Stimulated activated naive CD8-positive, alpha-beta T cell treated with anti-CD3 and anti-CD28 coated beads, Interleukin-15, Interleukin-2, amounts not matched to agents 100 ng/mL and 50 ng/mL, for 24 hours (primary cell): ENCODE data around the gene NUDT4B.
"Not testable (repeated sequence)": the region's sequence is repeated elsewhere in the genome, so short reads cannot be mapped to it uniquely, and the experiment has no call there.

Experiments used
- H3K27ac Mint-ChIP-seq: one replicate; pipeline ENCODE4 v1.8.0; 2021; ENCODE audit warnings: mild to moderate bottlenecking, mixed read lengths
- H3K27me3 Mint-ChIP-seq: one replicate; pipeline ENCODE4 v1.8.0; 2021; ENCODE audit warnings: mixed read lengths
- H3K36me3 Mint-ChIP-seq: one replicate; pipeline ENCODE4 v1.8.0; 2021; ENCODE audit warnings: low read depth, mixed read lengths
- H3K4me1 Mint-ChIP-seq: one replicate; pipeline ENCODE4 v1.8.0; 2021; ENCODE audit warnings: low read depth, mixed read lengths
- H3K4me3 Mint-ChIP-seq: one replicate; pipeline ENCODE4 v1.8.0; 2021; ENCODE audit warnings: mild to moderate bottlenecking, mixed read lengths
- H3K9me3 Mint-ChIP-seq: one replicate; pipeline ENCODE4 v1.8.0; 2021; ENCODE audit warnings: mixed read lengths

Gene NUDT4B

GRCh38 chr1:148761360-148761759 is 12.8 kb downstream of the NUDT4B start:
- not testable (repeated sequence) for H3K27me3 Mint-ChIP-seq, H3K9me3 Mint-ChIP-seq, H3K4me1 Mint-ChIP-seq, H3K36me3 Mint-ChIP-seq, H3K27ac Mint-ChIP-seq, H3K4me3 Mint-ChIP-seq

GRCh38 chr1:148765238-148766019 is 16.9 kb downstream of the NUDT4B start:
- not testable (repeated sequence) for H3K9me3 Mint-ChIP-seq, H3K27me3 Mint-ChIP-seq, H3K36me3 Mint-ChIP-seq, H3K4me3 Mint-ChIP-seq, H3K27ac Mint-ChIP-seq, H3K4me1 Mint-ChIP-seq

DNA sequence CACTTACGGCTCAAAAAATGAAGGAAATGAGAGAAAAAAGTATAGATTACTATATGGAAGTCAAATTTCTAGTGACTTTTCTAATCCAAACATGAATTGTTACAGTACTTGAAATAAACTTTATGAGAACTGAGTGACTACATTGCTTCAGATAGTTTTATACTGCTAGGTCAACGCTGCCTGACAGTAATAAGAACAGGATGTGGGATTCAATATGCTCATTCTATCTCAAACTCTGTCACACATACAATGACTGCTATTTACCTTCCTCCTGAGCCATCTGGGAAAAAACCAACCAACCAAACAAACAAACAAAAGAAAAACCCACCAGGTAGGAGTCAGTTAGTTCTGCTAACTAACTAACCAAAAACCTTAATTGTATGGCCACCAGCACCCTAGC is 20.0 kb downstream of the NUDT4B start:
- H3K9me3 Mint-ChIP-seq, H3K36me3 Mint-ChIP-seq, H3K4me3 Mint-ChIP-seq, H3K4me1 Mint-ChIP-seq, H3K27ac Mint-ChIP-seq, H3K27me3 Mint-ChIP-seq: not testable (repeated sequence)

GRCh38 chr1:148769495-148769894 is 20.9 kb downstream of the NUDT4B start:
- H3K4me3 Mint-ChIP-seq, H3K27me3 Mint-ChIP-seq, H3K9me3 Mint-ChIP-seq, H3K27ac Mint-ChIP-seq, H3K36me3 Mint-ChIP-seq, H3K4me1 Mint-ChIP-seq: not testable (repeated sequence)

- not testable (repeated sequence) for H3K27me3 Mint-ChIP-seq, H3K4me3 Mint-ChIP-seq, H3K4me1 Mint-ChIP-seq, H3K9me3 Mint-ChIP-seq, H3K36me3 Mint-ChIP-seq, H3K27ac Mint-ChIP-seq
These were observed 25.1 kb downstream of the NUDT4B start for GRCh38 chr1:148773690-148774089.

DNA sequence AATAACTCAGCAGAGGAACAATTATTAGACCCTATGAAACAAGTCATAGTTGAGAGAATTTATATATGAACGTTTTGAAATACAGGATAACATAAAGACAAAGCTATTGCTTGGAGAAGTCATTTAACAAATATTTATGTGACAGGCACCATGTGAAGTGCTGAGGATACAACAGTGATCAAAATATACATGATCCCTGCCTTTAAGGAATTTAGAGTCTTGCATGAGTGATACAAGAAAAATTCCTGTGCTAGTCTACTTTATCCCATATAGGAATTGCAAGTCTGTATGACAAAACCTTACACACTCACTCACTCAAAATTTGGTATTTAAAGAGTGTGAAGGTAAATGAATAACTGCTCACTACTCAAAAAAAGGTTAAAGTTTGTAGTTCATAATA is 25.5 kb downstream of the NUDT4B start:
- not testable (repeated sequence) for H3K27me3 Mint-ChIP-seq, H3K27ac Mint-ChIP-seq, H3K4me3 Mint-ChIP-seq, H3K36me3 Mint-ChIP-seq, H3K9me3 Mint-ChIP-seq, H3K4me1 Mint-ChIP-seq

GRCh38 chr1:148775263-148775662 is 26.7 kb downstream of the NUDT4B start:
- not testable (repeated sequence) for H3K27ac Mint-ChIP-seq, H3K36me3 Mint-ChIP-seq, H3K27me3 Mint-ChIP-seq, H3K9me3 Mint-ChIP-seq, H3K4me1 Mint-ChIP-seq, H3K4me3 Mint-ChIP-seq

GRCh38 chr1:148777649-148778048 is 29.1 kb downstream of the NUDT4B start:
- H3K36me3 Mint-ChIP-seq, H3K4me3 Mint-ChIP-seq, H3K27ac Mint-ChIP-seq, H3K4me1 Mint-ChIP-seq, H3K9me3 Mint-ChIP-seq, H3K27me3 Mint-ChIP-seq: not testable (repeated sequence)

DNA sequence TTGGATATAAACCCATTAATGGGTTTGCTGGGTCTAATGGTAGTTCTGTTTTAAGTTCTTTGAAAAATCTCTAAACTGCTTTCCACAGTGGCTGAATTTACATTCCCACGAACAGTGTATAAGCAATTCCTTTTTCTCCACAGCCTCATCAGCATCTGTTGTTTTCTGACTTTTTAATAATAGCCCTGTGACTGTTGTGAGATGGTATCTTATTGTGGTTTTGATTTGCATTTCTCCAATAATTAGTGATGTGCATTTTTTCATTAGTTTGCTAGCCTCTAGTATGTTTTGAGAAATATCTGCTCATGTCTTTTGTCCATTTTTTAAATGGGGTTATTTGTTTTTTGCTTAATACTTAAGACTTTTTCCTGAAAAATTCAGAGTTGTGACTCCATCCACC is 31.8 kb downstream of the NUDT4B start:
- not testable (repeated sequence) for H3K4me1 Mint-ChIP-seq, H3K27ac Mint-ChIP-seq, H3K4me3 Mint-ChIP-seq, H3K27me3 Mint-ChIP-seq, H3K9me3 Mint-ChIP-seq, H3K36me3 Mint-ChIP-seq

DNA sequence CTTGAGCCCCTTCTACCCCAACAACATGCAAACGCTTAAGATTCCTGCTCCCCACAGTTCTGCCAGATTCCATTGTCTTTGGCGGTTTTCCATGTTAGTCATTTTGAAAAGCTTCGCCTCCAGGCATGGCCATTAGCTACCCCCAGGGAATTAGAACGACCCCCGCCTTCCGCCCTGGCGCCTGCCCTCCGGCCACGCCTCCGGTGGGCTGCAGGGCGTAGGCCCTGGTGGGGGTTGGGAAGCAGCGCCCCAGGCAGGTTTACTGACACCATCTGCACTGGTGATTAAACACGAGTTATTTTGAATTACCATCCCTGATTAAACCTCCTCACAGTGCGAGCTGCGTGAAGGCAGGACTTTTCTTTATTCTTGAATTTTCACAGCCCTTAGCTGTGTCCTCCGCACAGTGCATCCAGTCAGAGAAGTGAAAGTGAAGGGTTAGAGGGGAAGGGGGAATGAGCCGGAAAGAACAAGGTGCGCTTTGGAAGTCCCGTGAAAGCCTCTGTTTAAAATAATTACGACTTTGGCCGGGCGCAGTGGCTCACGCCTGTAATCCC is 43.0 kb downstream of the NUDT4B start:
- not testable (repeated sequence) for H3K27me3 Mint-ChIP-seq, H3K4me3 Mint-ChIP-seq, H3K4me1 Mint-ChIP-seq, H3K36me3 Mint-ChIP-seq, H3K9me3 Mint-ChIP-seq, H3K27ac Mint-ChIP-seq

- H3K4me1 Mint-ChIP-seq, H3K36me3 Mint-ChIP-seq, H3K4me3 Mint-ChIP-seq, H3K27ac Mint-ChIP-seq, H3K27me3 Mint-ChIP-seq, H3K9me3 Mint-ChIP-seq: not testable (repeated sequence)
These were observed 45.3 kb downstream of the NUDT4B start for GRCh38 chr1:148793762-148794332.
